Activated B cell treated with CpG ODN at 0.5 μM for 24 hours (primary cell): ENCODE measurements around the gene ATF5. TPM values are rescaled to one million over a fixed set of nuclear protein-coding genes. Genes with fewer than 3 reads are reported as not detected.
A peak's percentile ranks its signal among the peaks of the same experiment; 100 is the strongest.

Experiments used
- ATAC-seq: fragments of 200-7000 bp; cut with Tn5 transposase; one replicate; pipeline ENCODE4 v1.10.0; 2021; ENCODE audit warnings: low read depth, mild to moderate bottlenecking, moderate library complexity
- CTCF ChIA-PET: fragments of 350-600 bp; sonication (Branson Sonifier 250); formaldehyde crosslinking; loops from one replicate; lab custom pipeline; 2021; ENCODE audit warnings: antibody characterized with exemption; lab: Charles Lee
- POLR2A ChIA-PET: fragments of 350-600 bp; sonication (Branson Sonifier 250); formaldehyde crosslinking; loops from one replicate; lab custom pipeline; 2021; ENCODE audit warnings: antibody characterized with exemption; lab: Charles Lee
- DNase-seq: peaks from one replicate; pipeline ENCODE4 v3.0.0; 2022
- H3K27ac Mint-ChIP-seq: one replicate; pipeline ENCODE4 v1.8.0; 2020; ENCODE audit warnings: mixed read lengths
- H3K27me3 Mint-ChIP-seq: one replicate; pipeline ENCODE4 v1.8.0; 2021; ENCODE audit warnings: mixed read lengths
- H3K36me3 Mint-ChIP-seq: one replicate; pipeline ENCODE4 v1.8.0; 2021; ENCODE audit warnings: low read depth, mixed read lengths
- H3K4me1 Mint-ChIP-seq: one replicate; pipeline ENCODE4 v1.8.0; 2021; ENCODE audit warnings: mixed read lengths
- H3K4me3 Mint-ChIP-seq: one replicate; pipeline ENCODE4 v1.8.0; 2020; ENCODE audit warnings: mild to moderate bottlenecking, mixed read lengths
- H3K9me3 Mint-ChIP-seq: one replicate; pipeline ENCODE4 v1.8.0; 2020; ENCODE audit warnings: mixed read lengths
- CTCF ChIP-seq: fragments of 200-600 bp; IDR thresholded peaks from one replicate; pipeline ENCODE4 v1.8.0; 2022; ENCODE audit warnings: antibody characterized with exemption, mild to moderate bottlenecking
- intact Hi-C: fragments of 100-400 bp; cut with micrococcal nuclease; formaldehyde crosslinking; loops from one replicate; pipeline ENCODE4 v1.15.1; 2024
- total RNA-seq: library from RNA; stranded (reverse); gene quantifications from 2 replicates; pipeline ENCODE4 v1.2.3, GENCODE V29; 2022

Gene ATF5
- total RNA-seq, 1 donor from 2014 or later: 199 TPM

DNA sequence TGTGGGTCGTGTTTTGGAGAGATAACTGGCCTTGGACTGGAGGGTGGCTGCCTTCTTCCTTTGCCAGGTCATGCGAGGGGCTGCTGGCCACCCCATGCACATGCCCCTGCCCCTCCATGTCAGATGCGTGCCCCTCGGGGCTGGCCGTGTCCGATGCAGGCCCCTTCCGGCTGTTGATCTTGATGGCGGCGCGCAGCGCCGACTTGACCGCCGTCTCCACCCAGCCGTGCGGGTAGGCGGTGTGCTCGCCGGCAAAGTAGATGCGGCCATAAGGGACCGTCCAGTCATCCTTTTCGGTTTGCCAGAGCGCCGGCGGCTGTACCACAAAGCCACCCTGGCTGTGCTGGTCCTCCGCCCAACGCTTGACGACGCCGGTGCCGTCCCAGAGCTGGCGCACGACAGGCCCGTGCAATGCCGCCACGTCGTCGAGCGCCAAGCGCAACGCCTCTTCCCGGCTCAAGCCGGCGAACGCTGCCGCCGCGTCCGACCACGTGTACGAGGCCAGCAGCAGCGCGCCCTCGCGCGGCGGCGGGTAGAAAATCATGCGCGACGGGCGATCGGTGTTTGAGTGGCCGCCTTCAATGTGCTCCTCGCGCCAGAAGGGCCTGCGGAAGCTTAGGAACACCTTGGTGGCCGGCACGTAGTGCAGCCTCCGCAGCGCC is 39.2 kb upstream of the ATF5 start:
- Mint-ChIP-seq H3K4me3 (peak overlapping the region; percentile 82), H3K9me3 (no peaks in the 10 kb centered on the region), H3K27ac (peak overlapping the region; percentile 7), H3K36me3 (peaks cover 17% of the 10 kb centered on the region), H3K27me3 (no peaks in the 10 kb centered on the region), H3K4me1 (peaks cover 41% of the 10 kb centered on the region)
- TF ChIP-seq CTCF: peak; percentile 39
- DNase-seq: no peak
- ChIA-PET POLR2A (interaction anchor here (0.6 to 11.5 kb wide), 12 partner anchors 10 to 123 kb away, joined by 3 to 317 read pairs (median 6); partner anchors contain the start of genes AKT1S1, AP2A1, ATF5 and NUP62), CTCF (interaction anchor here (0.8 to 1.6 kb wide), 6 partner anchors 21 to 48 kb away, joined by 3 to 15 read pairs (median 3); partner anchors contain the start of genes ATF5, NUP62, PNKP and PTOV1)
- ATAC-seq: peak; percentile 66
- intact Hi-C loops: loop anchor here (1.0 to 10.0 kb wide), 7 partner anchors 13 to 555 kb away; partner anchors contain the start of genes AKT1S1, ATF5, CD37 and NUP62

GRCh38 chr19:49890349-49891311 is 38.4 kb upstream of the ATF5 start:
- TF ChIP-seq CTCF: no peak
- no peaks in the 10 kb centered on the region for H3K9me3 Mint-ChIP-seq
- H3K36me3 Mint-ChIP-seq: peaks cover 11% of the 10 kb centered on the region
- peak overlapping the region; percentile 82 for H3K4me3 Mint-ChIP-seq
- ChIA-PET POLR2A (interaction anchor here (0.6 to 11.5 kb wide), 15 partner anchors 9 to 1481 kb away, joined by 3 to 317 read pairs (median 6); partner anchors contain the start of genes AKT1S1, AP2A1, ATF5 and NUP62), CTCF (interaction anchor here (0.7 to 1.6 kb wide), 7 partner anchors 21 to 47 kb away, joined by 3 to 15 read pairs (median 3); partner anchors contain the start of genes ATF5, NUP62, PNKP and PTOV1)
- peaks cover 49% of the 10 kb centered on the region for H3K4me1 Mint-ChIP-seq
- ATAC-seq: peak; percentile 85
- DNase-seq: peak; percentile 68
- peak overlapping the region; percentile 7 for H3K27ac Mint-ChIP-seq
- H3K27me3 Mint-ChIP-seq: no peaks in the 10 kb centered on the region
- intact Hi-C loops: loop anchor here (1.0 to 10.0 kb wide), 7 partner anchors 13 to 556 kb away; partner anchors contain the start of genes AKT1S1, ATF5, CD37 and NUP62

DNA sequence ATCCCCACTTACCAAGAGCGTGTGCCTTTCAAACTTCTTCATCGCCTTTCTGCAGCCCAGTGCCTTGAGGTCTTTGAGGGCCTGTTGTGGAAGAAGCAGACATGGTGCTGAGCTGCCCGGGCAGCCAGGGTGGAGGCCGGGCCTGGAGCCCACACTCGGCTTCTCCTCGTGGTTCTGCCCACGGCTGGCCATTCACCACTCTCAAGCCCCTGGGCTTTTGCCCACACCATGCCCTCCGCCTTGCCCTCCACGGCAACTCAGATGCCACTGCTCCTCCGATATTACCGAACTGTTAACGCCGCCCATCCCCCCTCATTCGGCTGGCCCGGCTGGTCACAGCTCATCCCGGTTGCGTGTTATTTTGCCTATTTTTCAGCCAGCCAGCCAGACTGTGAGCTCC is 37.6 kb upstream of the ATF5 start:
- POLR2A ChIA-PET: interaction anchor here (0.6 to 11.5 kb wide), 4 partner anchors 14 to 1438 kb away, joined by 5 to 317 read pairs (median 121); partner anchors contain the start of genes AKT1S1, ATF5, NUP62 and TBC1D17

DNA sequence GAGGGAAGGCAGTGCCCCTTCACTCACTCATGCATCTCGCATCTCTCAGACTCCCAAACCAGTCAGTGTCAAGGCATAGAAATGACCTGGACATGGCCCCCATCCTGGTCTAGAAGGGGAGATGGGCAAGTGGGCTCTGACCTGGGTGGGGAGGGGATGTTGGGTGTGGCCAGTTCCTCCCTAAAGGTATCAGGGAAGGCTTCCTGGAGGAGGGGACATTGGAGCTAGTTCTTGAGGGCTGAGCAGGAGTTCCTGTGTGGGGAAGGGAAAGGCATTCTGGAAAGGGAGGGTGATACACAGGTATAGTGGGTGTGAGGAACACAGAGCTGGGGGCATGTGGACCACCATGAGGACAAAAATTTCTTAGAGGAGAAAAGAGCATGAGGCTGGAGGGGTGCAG is 36.3 kb upstream of the ATF5 start:
- Mint-ChIP-seq H3K36me3 (peaks cover 8% of the 10 kb centered on the region), H3K4me1 (peaks cover 70% of the 10 kb centered on the region), H3K9me3 (no peaks in the 10 kb centered on the region), H3K27ac (peak overlapping the region; percentile 35), H3K27me3 (no peaks in the 10 kb centered on the region), H3K4me3 (no peak overlapping the region)
- DNase-seq (no peak), ATAC-seq (no peak)
- no peak for TF ChIP-seq CTCF
- CTCF ChIA-PET: interaction anchor here (1.0 kb wide), 1 partner anchor 16 kb away, joined by 3 read pairs; the partner anchor contains the start of gene AKT1S1
- POLR2A ChIA-PET: interaction anchor here (2.5 to 11.5 kb wide), 3 partner anchors 16 to 39 kb away, joined by 14 to 317 read pairs (median 229); partner anchors contain the start of genes AKT1S1, ATF5, NUP62 and TBC1D17
- intact Hi-C loops: loop anchor here (10.0 kb wide), 1 partner anchor 558 kb away; the partner anchor contains the start of gene CD37

More for the DNA sequence above, 37.6 kb upstream of the ATF5 start:
- no peak for DNase-seq
- H3K27me3 Mint-ChIP-seq: no peaks in the 10 kb centered on the region
- no peak for ATAC-seq
- peaks cover 9% of the 10 kb centered on the region for H3K36me3 Mint-ChIP-seq
- no peak for TF ChIP-seq CTCF
- peak overlapping the region; percentile 44 for H3K4me3 Mint-ChIP-seq
- CTCF ChIA-PET: interaction anchor here (1.3 kb wide), 1 partner anchor 24 kb away, joined by 3 read pairs; no protein-coding TSS in a partner anchor
- H3K27ac Mint-ChIP-seq: no peak overlapping the region
- H3K9me3 Mint-ChIP-seq: no peaks in the 10 kb centered on the region
- intact Hi-C loops: loop anchor here (10.0 kb wide), 1 partner anchor 557 kb away; the partner anchor contains the start of gene CD37
- H3K4me1 Mint-ChIP-seq: peaks cover 57% of the 10 kb centered on the region
